Peyer's patch (tissue), 4 donors: ENCODE results near the gene ORM1. TPM values are rescaled to one million over a fixed set of nuclear protein-coding genes. Genes with fewer than 3 reads are reported as not detected.
"Not testable (repeated sequence)": the region's sequence is repeated elsewhere in the genome, so short reads cannot be mapped to it uniquely, and the experiment has no call there.

ENCODE experiments used
- DNase-seq, 3 donors: peaks; one replicate each; pipeline ENCODE4 v3.0.0-alpha.2; 2017 to 2019
- H3K27ac ChIP-seq, 4 donors: fragments of 200-600 bp; sonication (generic); one replicate each; pipeline ENCODE4 v1.5.1; 2016 to 2019
- H3K27me3 ChIP-seq, 2 donors: fragments of 200-600 bp; sonication (generic); one replicate each; pipeline ENCODE4 v1.5.1; 2019
- H3K36me3 ChIP-seq, 3 donors: fragments of 200-600 bp; sonication (generic); one replicate each; pipeline ENCODE4 v1.5.1; 2016 to 2019
- H3K4me1 ChIP-seq, 4 donors: fragments of 200-600 bp; sonication (generic); one replicate each; pipeline ENCODE4 v1.5.1; 2016 to 2019
- H3K4me3 ChIP-seq, 4 donors: fragments of 200-600 bp; sonication (generic); 1 replicate in 3 of 4; 2 replicates in 1 of 4; pipeline ENCODE4 v1.5.1; 2016 to 2019; ENCODE audit warnings: mild to moderate bottlenecking in 1 of 4
- H3K9me3 ChIP-seq, 4 donors: fragments of 200-600 bp; sonication (generic); one replicate each; pipeline ENCODE4 v1.5.1; 2016 to 2019; ENCODE audit warnings: mild to moderate bottlenecking in 1 of 4
- CTCF ChIP-seq, 6 experiments: fragments of 450-650 bp in 4 of 6; fragments of 200-600 bp in 2 of 6; sonication (generic) in 1 of 6; IDR thresholded peaks; one replicate each; pipeline ENCODE4 v1.5.1; 2017 to 2019; ENCODE audit warnings: antibody characterized with exemption in 6 of 6, mild to moderate bottlenecking in 3 of 6, moderate library complexity in 1 of 6
- POLR2A ChIP-seq, 2 donors: fragments of 450-650 bp; IDR thresholded peaks; one replicate each; pipeline ENCODE4 v1.5.1; 2017; ENCODE audit warnings: antibody characterized with exemption in 2 of 2, mild to moderate bottlenecking in 2 of 2, moderate library complexity in 2 of 2
- total RNA-seq, 4 donors: library from RNA; depleted of rRNA; stranded (reverse); fragments of >200 nt; gene quantifications; one replicate each; pipeline ENCODE4 v1.1.0, GENCODE V29; 2016

ORM1 gene
- total RNA-seq, 4 donors from 2014 or later, result not detected

- Histone ChIP-seq H3K4me3 (no peak overlapping the region), H3K9me3 (no peaks in the 10 kb centered on the region), H3K36me3 (no peaks in the 10 kb centered on the region), H3K27me3 (no peaks in the 10 kb centered on the region), H3K4me1 (no peaks in the 10 kb centered on the region), H3K27ac (no peak overlapping the region)
- TF ChIP-seq CTCF (IDR thresholded peaks at IDR 0.05) (no peak), POLR2A (IDR thresholded peaks at IDR 0.05) (no peak)
- peak in 2 of 3 donors; percentile 9 to 15 for DNase-seq
Measured at GRCh38 chr9:114316605-114317230, 6.2 kb upstream of the ORM1 start.

DNA sequence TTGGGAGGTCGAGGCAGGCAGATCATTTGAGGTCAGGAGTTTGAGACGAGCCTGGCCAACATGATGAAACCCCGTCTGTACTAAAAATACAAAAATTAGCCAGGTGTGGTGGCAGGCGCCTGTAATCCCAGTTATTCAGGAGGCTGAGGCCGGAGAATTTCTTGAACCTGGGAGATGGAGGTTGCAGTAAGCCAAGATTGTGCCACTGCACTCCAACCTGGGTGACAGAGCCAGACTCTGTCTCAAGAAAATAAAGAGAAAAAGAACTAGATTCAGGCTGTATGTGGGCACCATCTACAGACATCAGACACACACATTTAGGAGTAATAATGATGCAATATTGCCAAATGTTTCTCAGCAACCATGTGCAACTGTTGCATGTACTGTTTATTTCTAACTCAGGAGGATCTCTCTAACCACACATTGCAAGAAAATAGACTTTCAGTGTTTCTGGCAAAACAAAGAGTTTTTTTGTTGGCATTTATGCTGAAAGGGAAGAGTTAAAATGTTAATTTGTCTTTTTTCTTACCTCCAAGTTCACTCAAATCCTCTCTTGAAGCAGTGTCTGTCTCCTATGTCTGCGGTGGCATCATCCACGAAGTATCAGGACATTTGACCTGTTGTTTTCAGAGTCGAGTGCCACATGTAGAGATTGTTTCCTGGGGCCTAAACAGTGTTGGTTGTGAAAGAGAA is 5.1 kb upstream of the ORM1 start:
- no peaks in the 10 kb centered on the region for H3K4me1 ChIP-seq
- no peak overlapping the region for H3K4me3 ChIP-seq
- TF ChIP-seq POLR2A (IDR thresholded peaks at IDR 0.05) (no peak), CTCF (IDR thresholded peaks at IDR 0.05) (no peak)

GRCh38 chr9:114318416-114318815 is 4.5 kb upstream of the ORM1 start:
- no peak for TF ChIP-seq POLR2A (IDR thresholded peaks at IDR 0.05)
- no peak for TF ChIP-seq CTCF (IDR thresholded peaks at IDR 0.05)
- Histone ChIP-seq H3K9me3 (no peaks in the 10 kb centered on the region), H3K27me3 (no peaks in the 10 kb centered on the region), H3K4me1 (no peaks in the 10 kb centered on the region), H3K4me3 (no peak overlapping the region), H3K36me3 (no peaks in the 10 kb centered on the region), H3K27ac (no peak overlapping the region)
- DNase-seq, result peak in 1 of 3 donors; percentile 26

More for the DNA sequence above, 5.1 kb upstream of the ORM1 start:
- DNase-seq, result peak in 2 of 3 donors; percentile 10 to 13
- Histone ChIP-seq H3K9me3 (no peaks in the 10 kb centered on the region), H3K27ac (no peak overlapping the region), H3K36me3 (no peaks in the 10 kb centered on the region), H3K27me3 (no peaks in the 10 kb centered on the region)

DNA sequence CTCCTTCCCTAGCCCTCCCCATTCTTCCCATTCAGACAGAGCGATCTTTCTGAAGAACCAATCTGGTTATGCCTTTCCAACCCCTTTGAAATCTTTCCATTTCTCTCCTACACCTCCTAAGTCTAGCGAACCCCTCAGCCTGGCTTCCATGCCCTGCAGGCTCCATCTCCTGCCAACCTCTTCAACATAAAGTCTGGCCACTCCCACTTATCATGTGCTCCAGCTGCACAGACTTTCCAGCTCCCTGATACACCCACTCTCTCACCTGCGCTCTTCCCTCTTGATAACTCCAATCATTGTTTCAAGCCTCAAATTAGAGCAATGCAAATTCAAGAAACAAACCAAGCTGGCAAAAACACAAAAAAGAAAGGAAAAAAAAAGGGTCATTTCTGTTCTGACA is 3.8 kb upstream of the ORM1 start:
- Histone ChIP-seq H3K4me1 (no peaks in the 10 kb centered on the region), H3K27ac (no peak overlapping the region), H3K36me3 (no peaks in the 10 kb centered on the region), H3K27me3 (no peaks in the 10 kb centered on the region), H3K4me3 (no peak overlapping the region), H3K9me3 (no peaks in the 10 kb centered on the region)
- peak in 2 of 3 donors; percentile 8 for DNase-seq
- no peak for TF ChIP-seq POLR2A (IDR thresholded peaks at IDR 0.05)
- TF ChIP-seq CTCF (IDR thresholded peaks at IDR 0.05), result no peak

- H3K27me3 ChIP-seq, result not testable (repeated sequence)
Measured at GRCh38 chr9:114320710-114321109, 2.2 kb upstream of the ORM1 start.

GRCh38 chr9:114321759-114322158 is 1.1 kb upstream of the ORM1 start:
- DNase-seq, result no peak
- H3K9me3 ChIP-seq, result no peaks in the 10 kb centered on the region
- no peak for TF ChIP-seq POLR2A (IDR thresholded peaks at IDR 0.05)
- no peak for TF ChIP-seq CTCF (IDR thresholded peaks at IDR 0.05)
- no peak overlapping the region for H3K4me3 ChIP-seq
- no peaks in the 10 kb centered on the region for H3K27me3 ChIP-seq
- H3K36me3 ChIP-seq, result no peaks in the 10 kb centered on the region
- H3K27ac ChIP-seq, result no peak overlapping the region
- no peaks in the 10 kb centered on the region for H3K4me1 ChIP-seq

More at GRCh38 chr9:114320710-114321109, 2.2 kb upstream of the ORM1 start:
- H3K4me1 ChIP-seq, H3K4me3 ChIP-seq, H3K9me3 ChIP-seq, DNase-seq, H3K36me3 ChIP-seq, H3K27ac ChIP-seq: not testable (repeated sequence)

- H3K36me3 ChIP-seq, DNase-seq: not testable (repeated sequence)
Measured at GRCh38 chr9:114322160-114322818, 609 bp upstream of the ORM1 start.

GRCh38 chr9:114323849-114324248 is 951 bp downstream of the ORM1 start:
- H3K27ac ChIP-seq, DNase-seq, H3K4me3 ChIP-seq, H3K9me3 ChIP-seq, H3K4me1 ChIP-seq, H3K36me3 ChIP-seq, H3K27me3 ChIP-seq: not testable (repeated sequence)

More at GRCh38 chr9:114322160-114322818, 609 bp upstream of the ORM1 start:
- H3K4me1 ChIP-seq, H3K4me3 ChIP-seq, H3K27ac ChIP-seq, H3K27me3 ChIP-seq, H3K9me3 ChIP-seq: not testable (repeated sequence)
